IPS-15b (cell line): ENCODE data around the gene EN2.

Experiments
- H3K27me3 ChIP-seq: one replicate; pipeline ENCODE4 v1.6.1; 2013; ENCODE audit warnings: low read length; ENCODE audit not compliant: control insufficient read depth, insufficient read depth
- H3K36me3 ChIP-seq: one replicate; pipeline ENCODE4 v1.6.1; 2013; ENCODE audit warnings: low read length; ENCODE audit not compliant: control insufficient read depth, insufficient read depth
- H3K4me1 ChIP-seq: one replicate; pipeline ENCODE4 v1.6.1; 2013; ENCODE audit warnings: mild to moderate bottlenecking, low read length; ENCODE audit not compliant: control insufficient read depth, insufficient read depth
- H3K4me3 ChIP-seq: one replicate; pipeline ENCODE4 v1.5.1; 2013; ENCODE audit warnings: low read depth, low read length
- H3K9ac ChIP-seq: one replicate; pipeline ENCODE4 v1.6.1; 2013; ENCODE audit warnings: low read depth, mild to moderate bottlenecking, low read length
- H3K9me3 ChIP-seq: one replicate; pipeline ENCODE4 v1.6.1; 2013; ENCODE audit warnings: mild to moderate bottlenecking, low read length; ENCODE audit not compliant: control insufficient read depth, insufficient read depth

EN2 gene

DNA sequence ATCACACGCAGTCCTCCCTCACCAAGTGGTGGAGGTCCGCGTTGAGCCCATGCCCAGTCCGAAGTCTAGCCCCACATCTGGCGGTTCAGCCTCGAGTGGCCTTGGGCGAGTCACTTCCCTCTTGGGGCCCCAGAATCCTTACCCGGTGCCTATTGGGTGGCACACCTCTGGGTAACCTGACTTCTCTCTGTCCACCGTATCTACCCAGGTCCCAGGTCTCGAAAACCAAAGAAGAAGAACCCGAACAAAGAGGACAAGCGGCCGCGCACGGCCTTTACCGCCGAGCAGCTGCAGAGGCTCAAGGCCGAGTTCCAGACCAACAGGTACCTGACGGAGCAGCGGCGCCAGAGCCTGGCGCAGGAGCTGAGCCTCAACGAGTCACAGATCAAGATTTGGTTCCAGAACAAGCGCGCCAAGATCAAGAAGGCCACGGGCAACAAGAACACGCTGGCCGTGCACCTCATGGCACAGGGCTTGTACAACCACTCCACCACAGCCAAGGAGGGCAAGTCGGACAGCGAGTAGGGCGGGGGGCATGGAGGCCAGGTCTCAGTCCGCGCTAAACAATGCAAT lies 4.3 kb downstream of the EN2 start:
- peaks cover 92% of the 10 kb centered on the region for H3K27me3 ChIP-seq
- H3K36me3 ChIP-seq, result no peaks in the 10 kb centered on the region
- H3K4me1 ChIP-seq, result no peaks in the 10 kb centered on the region
- peak overlapping the region; percentile 26 for H3K4me3 ChIP-seq
- no peaks in the 10 kb centered on the region for H3K9me3 ChIP-seq
- H3K9ac ChIP-seq, result no peak overlapping the region

DNA sequence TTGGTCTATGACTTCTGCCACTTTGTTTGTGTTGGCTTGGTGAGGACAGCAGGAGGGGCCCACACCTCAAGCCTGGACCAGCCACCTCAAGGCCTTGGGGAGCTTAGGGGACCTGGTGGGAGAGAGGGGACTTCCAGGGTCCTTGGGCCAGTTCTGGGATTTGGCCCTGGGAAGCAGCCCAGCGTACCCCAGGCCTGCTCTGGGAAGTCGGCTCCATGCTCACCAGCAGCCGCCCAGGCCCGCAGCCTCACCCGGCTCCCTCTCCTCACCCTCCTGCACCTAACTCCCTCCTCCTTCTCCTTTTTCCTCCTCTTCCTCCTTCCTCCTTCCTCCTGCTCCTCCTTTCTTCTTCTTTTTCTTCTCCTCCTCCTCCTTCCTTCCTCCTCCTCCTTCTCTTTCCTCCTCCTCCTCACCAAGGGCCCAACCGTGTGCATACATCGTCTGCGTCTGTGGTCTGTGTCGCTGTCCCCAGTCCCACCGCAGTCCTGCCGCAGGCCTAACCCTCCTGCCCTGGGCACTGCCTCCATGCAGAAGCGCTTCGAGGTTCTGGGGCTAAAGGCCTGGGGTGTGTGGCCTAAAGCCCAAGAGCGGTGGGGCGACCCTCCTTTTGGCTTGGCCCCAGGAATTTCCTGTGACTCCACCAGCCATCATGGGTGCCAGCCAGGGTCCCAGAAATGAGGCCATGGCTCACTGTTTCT lies 5.3 kb downstream of the EN2 start:
- peaks cover 96% of the 10 kb centered on the region for H3K27me3 ChIP-seq

DNA sequence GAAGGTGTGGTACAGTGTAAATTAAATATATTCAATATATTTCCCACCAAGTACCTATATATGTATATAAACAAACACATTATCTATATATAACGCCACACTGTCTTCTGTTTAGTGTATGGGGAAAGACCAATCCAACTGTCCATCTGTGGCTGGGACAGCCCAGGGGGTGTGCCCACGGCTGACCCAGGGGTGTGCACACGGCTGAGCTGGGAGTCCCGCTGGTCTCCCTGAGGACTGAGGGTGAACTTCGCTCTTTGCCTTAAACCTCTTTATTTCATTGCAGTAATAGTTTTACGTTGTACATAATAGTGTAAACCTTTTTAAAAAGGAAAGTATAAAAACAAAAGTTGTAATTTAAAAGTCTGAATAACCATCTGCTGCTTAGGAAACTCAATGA lies 6.3 kb downstream of the EN2 start:
- Histone ChIP-seq H3K9me3 (no peaks in the 10 kb centered on the region), H3K4me1 (no peaks in the 10 kb centered on the region), H3K27me3 (peaks cover 99% of the 10 kb centered on the region), H3K36me3 (no peaks in the 10 kb centered on the region), H3K4me3 (no peak overlapping the region), H3K9ac (no peak overlapping the region)

More for the DNA sequence above, 5.3 kb downstream of the EN2 start:
- Histone ChIP-seq H3K4me1 (no peaks in the 10 kb centered on the region), H3K36me3 (no peaks in the 10 kb centered on the region), H3K9me3 (no peaks in the 10 kb centered on the region), H3K4me3 (no peak overlapping the region), H3K9ac (no peak overlapping the region)

DNA sequence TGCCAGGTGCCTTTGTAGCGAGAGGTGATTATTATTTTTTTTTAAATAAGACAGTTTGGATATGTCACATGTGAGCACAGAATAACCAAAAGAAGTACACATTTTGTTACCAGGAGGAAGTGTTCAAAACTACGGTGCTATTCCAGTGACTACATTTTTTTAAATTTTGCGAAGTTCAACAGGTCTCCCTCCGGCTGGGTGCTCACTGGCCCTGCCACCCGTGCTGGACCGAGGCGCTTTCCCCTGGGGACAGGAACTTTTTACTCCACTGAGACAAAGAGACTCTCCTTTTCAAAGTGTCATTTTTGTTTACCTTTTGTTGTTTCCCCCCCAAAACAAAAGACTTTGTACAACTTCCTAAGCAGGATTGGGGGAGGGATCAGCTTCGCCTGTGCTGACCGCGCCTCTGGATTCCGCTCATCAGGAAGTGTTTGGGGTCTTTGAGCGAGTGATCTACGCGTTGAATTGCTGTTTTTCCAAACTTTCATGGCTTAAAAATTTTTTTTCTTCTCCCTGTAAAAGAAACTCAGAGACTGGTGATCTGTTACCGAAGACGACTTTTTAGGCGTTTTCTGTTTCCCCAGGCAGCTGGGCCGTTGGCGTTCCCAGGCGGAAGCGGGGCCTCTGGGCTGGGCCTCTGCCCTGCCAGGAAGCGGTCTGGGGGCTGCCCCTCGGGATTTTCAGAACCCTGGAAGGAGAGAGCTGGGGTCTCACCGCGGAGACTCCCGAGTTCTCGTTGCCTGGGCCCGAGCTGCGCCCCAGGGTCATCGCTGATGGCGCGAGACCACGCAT lies 7.2 kb downstream of the EN2 start:
- H3K4me1 ChIP-seq, result no peaks in the 10 kb centered on the region
- peaks cover 99% of the 10 kb centered on the region for H3K27me3 ChIP-seq
- H3K9ac ChIP-seq, result no peak overlapping the region
- no peak overlapping the region for H3K4me3 ChIP-seq
- H3K9me3 ChIP-seq, result no peaks in the 10 kb centered on the region
- H3K36me3 ChIP-seq, result no peaks in the 10 kb centered on the region

DNA sequence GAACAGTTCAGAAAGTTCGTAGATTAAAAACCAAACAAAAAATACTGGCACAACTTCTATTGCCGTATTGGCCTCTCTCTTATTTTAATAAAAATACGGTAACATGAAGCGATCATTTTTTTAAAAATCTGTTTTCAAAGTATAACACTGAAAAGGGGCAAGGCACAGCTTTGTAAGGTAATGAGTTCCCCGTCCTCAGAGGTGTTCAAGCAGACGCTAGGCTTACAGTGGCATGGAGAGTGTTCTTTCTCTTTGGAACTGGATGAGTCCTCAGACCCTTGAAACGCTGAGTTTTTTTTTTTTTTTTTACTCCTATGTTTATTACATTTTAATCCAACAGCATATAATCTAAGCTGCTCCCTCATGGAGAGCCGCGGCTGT lies 7.8 kb downstream of the EN2 start:
- Histone ChIP-seq H3K27me3 (peaks cover 99% of the 10 kb centered on the region), H3K4me1 (no peaks in the 10 kb centered on the region), H3K36me3 (no peaks in the 10 kb centered on the region), H3K9ac (no peak overlapping the region), H3K4me3 (no peak overlapping the region), H3K9me3 (no peaks in the 10 kb centered on the region)

DNA sequence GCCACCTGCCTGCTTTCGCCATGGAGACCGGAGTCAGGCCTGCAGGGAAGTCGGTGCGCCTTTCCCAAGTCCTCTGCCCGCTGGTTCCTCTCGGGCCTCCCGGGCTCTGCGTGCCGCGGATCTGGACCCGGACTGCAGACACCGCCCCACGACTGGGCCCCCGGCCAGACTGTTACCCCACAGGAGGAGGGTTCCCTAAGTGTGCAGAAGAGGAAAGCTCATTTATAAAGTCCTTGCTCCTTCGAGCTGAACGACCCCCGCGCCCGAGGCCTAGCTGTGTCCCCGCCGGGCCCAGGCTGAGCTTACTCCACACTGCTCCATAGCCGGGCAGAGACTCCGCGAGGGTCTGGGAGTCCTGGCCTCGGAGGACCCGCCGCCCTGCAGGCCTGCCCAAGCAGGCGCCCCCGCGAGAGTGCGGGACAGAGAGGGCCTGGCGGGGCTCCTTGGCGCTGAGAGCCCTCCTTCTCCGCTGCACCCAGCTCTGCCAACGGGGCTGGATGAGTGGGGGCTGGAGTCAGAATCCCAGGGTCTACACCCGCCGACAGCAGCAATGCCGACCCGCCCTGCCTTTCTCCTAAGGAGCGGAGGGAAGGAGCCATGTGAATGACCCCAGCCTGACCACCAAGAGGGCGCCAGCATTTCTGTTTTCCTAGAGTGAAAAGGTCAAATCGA lies 8.3 kb downstream of the EN2 start:
- no peaks in the 10 kb centered on the region for H3K36me3 ChIP-seq
- H3K27me3 ChIP-seq, result peaks cover 99% of the 10 kb centered on the region
- peak overlapping the region; percentile 30 for H3K4me3 ChIP-seq
- no peaks in the 10 kb centered on the region for H3K9me3 ChIP-seq
- H3K9ac ChIP-seq, result no peak overlapping the region
- no peaks in the 10 kb centered on the region for H3K4me1 ChIP-seq

DNA sequence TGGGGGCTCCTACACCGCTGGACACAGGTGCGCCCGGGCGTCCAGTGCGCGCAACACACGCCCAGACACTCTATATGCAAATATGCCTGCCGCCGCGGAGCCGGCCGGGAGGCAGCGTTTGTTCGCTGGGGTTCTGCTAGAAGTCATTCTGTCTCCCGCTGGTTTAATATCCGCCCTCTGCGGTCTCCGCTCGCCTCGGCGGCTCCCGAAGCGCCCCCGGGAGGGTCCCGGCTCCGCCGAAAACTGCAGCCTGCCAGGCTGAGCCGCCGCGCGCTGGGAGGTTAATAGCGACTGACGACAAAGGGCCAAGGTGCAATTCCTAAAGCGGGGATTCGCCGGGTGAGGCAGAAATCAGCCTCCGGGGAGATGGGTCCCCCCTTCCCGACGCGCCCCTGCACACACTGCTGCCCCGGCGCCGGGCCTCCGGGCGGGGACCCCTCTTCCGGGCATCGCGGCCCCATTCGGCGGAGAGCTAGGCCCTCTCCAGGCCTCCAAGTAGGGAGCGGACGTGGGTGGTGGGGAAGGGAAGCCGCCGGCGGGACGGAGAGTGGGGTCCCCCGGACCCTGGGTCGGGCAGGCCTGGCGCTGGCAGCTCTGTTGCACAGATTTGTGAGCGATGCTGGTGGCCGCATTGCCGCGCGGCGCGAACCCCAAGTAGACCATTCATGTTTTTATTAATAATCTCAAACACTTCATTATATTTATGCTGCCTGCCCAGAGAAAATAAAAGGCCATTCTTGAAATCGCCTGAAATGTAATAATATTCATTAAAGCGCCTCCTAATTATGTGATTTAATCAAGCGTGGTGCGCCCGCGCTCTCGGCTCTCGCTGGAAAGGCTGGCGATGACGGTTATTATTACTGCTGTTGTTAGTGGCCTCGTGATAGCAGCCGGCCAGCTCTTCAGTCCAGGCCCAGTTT lies 9.1 kb downstream of the EN2 start:
- no peak overlapping the region for H3K9ac ChIP-seq
- H3K4me1 ChIP-seq, result peaks cover 2% of the 10 kb centered on the region
- peaks cover 99% of the 10 kb centered on the region for H3K27me3 ChIP-seq
- H3K9me3 ChIP-seq, result no peaks in the 10 kb centered on the region
- H3K4me3 ChIP-seq, result peak overlapping the region; percentile 30
- no peaks in the 10 kb centered on the region for H3K36me3 ChIP-seq

DNA sequence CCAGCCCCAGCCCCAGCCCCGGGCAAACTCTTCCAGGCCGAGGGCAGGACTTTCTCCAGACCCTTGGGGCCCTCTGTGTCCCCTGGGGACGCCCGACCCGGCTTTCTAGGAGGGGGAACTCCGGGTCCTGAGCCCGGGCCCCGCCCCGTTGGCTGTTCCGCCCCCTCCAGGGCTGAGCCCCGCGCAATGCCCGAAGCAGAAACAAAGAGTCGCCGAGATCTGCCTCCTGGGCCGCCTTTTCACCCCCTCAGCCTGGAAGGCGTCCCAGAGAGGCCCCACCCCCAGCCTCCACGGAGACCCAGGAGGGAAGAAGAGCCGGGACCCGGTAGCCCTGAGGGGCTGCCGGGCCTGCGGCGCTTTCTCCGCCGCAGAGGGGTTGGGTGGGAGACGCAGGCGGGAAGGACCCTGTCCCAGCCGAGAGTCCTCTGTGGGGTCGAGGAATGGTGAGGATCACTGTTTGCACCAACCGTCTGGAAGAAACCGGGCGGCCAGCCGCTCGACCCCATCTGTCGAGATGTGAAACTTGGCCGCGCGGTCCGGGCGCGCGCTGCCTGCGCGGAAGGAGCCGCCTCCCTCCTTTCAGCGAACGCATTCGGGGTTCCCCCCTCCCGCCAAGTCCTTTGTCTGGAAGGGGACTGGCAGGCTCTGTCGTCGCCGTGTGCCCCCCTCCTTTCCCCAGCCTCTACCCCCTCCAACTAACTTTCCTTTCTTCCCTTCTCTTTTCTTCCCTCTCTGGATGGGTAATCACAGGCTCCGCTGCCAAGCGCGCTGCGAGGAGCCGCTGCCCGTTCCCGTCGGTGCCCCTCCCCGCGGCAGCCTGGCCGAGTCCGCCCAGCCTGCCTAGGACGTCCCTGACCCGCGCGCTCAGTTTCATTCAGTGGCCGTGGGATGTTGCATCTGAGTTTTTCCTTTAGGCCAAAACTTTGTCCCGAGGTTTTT lies 10.2 kb downstream of the EN2 start:
- no peaks in the 10 kb centered on the region for H3K36me3 ChIP-seq
- peaks cover 99% of the 10 kb centered on the region for H3K27me3 ChIP-seq
- peak overlapping the region; percentile 37 for H3K4me3 ChIP-seq
- H3K4me1 ChIP-seq, result peaks cover 6% of the 10 kb centered on the region
- no peaks in the 10 kb centered on the region for H3K9me3 ChIP-seq
- no peak overlapping the region for H3K9ac ChIP-seq

DNA sequence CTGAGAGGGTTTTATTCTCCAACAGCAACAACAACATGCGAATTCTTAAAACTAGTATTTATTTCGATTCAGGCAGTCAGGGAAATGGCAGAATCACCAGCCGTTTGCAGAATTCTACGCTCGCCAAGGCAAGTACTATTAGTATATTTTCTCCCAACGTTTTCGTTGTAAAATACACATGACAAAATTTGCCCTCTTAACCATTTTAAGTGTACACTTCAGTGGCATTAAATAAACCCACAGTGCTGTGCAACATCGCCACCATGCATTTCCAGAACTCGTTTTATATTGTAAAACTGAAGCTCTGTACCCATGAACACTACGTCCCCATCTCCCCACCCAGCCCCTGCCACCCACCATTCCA lies 10.8 kb downstream of the EN2 start:
- H3K27me3 ChIP-seq, result peaks cover 99% of the 10 kb centered on the region
- H3K4me3 ChIP-seq, result peak overlapping the region; percentile 37
- H3K4me1 ChIP-seq, result peaks cover 6% of the 10 kb centered on the region
- no peaks in the 10 kb centered on the region for H3K36me3 ChIP-seq
- no peak overlapping the region for H3K9ac ChIP-seq
- H3K9me3 ChIP-seq, result no peaks in the 10 kb centered on the region

DNA sequence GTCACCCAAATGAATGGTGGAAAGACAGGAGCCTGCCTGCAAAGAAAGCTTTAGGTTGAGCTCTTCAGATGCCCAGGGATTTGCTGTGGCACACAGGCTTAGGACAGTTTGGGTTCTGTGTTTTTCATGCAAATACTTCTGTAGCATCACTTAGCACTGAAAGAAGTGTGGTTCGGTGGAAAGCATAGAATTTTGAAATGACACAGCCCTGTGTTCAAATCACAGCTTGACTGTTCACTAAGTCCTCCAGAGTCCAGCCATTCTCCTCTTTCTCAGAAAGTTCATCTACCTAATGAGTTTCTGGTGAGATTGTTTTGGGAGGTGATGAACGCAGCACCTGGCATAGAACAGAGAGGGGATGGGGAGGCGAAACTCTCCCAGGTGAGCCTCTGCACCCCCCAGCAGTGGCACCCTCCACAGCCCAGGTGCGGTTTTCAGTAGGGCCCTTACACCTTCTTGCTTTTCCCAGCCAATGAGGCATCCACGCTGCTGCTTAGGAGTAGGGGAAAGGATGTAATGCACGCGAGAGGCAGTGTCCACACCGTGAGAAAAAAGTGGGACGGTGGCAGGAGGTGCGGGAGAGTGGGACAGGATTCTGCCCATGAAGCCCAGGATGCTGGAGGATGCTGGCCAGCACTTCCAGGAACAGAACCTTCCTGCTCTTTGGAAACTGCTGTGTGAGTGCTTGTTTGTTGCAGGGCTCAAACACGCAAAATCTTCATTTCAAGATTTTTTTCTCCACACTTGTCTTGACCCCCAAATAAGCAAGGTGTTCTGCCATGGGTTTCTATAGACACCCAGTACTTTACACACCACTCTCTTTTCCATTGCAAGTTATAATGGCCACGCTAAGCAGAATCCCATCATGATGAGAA lies 11.6 kb downstream of the EN2 start:
- H3K9me3 ChIP-seq, result no peaks in the 10 kb centered on the region
- peaks cover 6% of the 10 kb centered on the region for H3K4me1 ChIP-seq
- peak overlapping the region; percentile 1 for H3K4me3 ChIP-seq
- peaks cover 99% of the 10 kb centered on the region for H3K27me3 ChIP-seq
- H3K36me3 ChIP-seq, result no peaks in the 10 kb centered on the region
- H3K9ac ChIP-seq, result no peak overlapping the region
